K562 (cell line): ENCODE data around the gene CBFA2T3. TPM values are rescaled to one million over a fixed set of nuclear protein-coding genes. Genes with fewer than 3 reads are reported as not detected.

Experiments used
- ATAC-seq: fragments of 200-7000 bp; cut with Tn5 transposase; 3 replicates; pipeline ENCODE4 v1.9.1; 2020; ENCODE audit warnings: moderate library complexity
- BruUV-seq: library from RNA; stranded (reverse); fragments of 400-500 nt; replicated peaks from 2 replicates; lab custom pipeline; 2021; lab: Mats Ljungman, UMichigan
- CTCF ChIA-PET: fragments of 300-600 bp; formaldehyde crosslinking; extraction: SDS; loops from one replicate; lab custom pipeline; 2021; ENCODE audit warnings: low intra/inter-chr PET ratio; lab: Yijun Ruan, JAX
- POLR2A ChIA-PET: fragments of 300-600, 350-650 bp; sonication (Branson Sonifier 250); formaldehyde crosslinking; extraction: SDS; loops from one replicate; lab custom pipeline; 2021; ENCODE audit warnings: antibody characterized with exemption, inconsistent platforms; lab: Yijun Ruan, JAX
- DNase-seq, 4 experiments: peaks; one replicate each; pipeline versions ENCODE4 v3.0.0 to v3.0.0-alpha.2; 2011 to 2018; ENCODE audit warnings: low spot score in 3 of 4, mixed read lengths in 3 of 4; ENCODE audit errors: extremely low read depth in 1 of 4
- FAIRE-seq: peaks from 2 replicates; lab custom pipeline; 2011; peaks lifted over from hg19 to GRCh38; lab: Jason Lieb, UNC
- H2AFZ ChIP-seq: 2 replicates; pipeline ENCODE4 v1.6.0; 2011; ENCODE audit warnings: low read depth, low read length, control low read depth, inconsistent platforms
- H3K27ac ChIP-seq: fragments of 200-600 bp; 3 replicates; pipeline ENCODE4 v1.8.0; 2011; ENCODE audit warnings: low read depth, mild to moderate bottlenecking, control low read depth, inconsistent platforms, low read length, moderate library complexity, mixed read lengths; ENCODE audit errors: extremely low read depth
- H3K27me3 ChIP-seq, 2 experiments: fragments of 300-600 bp in 1 of 2; 2 replicates in 1 of 2; 3 replicates in 1 of 2; pipeline versions ENCODE4 v1.6.0 to v1.8.0; 2011; ENCODE audit warnings: inconsistent platforms in 2 of 2, low read length in 2 of 2, mild to moderate bottlenecking in 1 of 2, mixed read lengths in 1 of 2, moderate library complexity in 1 of 2; ENCODE audit not compliant: control insufficient read depth in 2 of 2, insufficient read depth in 2 of 2
- H3K36me3 ChIP-seq: fragments of 300-600 bp; 3 replicates; pipeline ENCODE4 v1.8.0; 2011; ENCODE audit warnings: mild to moderate bottlenecking, low read length, inconsistent platforms; ENCODE audit not compliant: control insufficient read depth, insufficient read depth
- H3K4me1 ChIP-seq, 2 experiments: fragments of 200-600 bp in 1 of 2; replicated peaks in 1 of 2; 2 replicates in 1 of 2; 3 replicates in 1 of 2; pipeline versions ENCODE4 v1.5.1 to v1.8.0; 2011; ENCODE audit warnings: inconsistent platforms in 2 of 2, low read length in 2 of 2, mild to moderate bottlenecking in 1 of 2, mixed read lengths in 1 of 2, moderate library complexity in 1 of 2; ENCODE audit not compliant: control insufficient read depth in 2 of 2, insufficient read depth in 2 of 2
- H3K4me2 ChIP-seq: 2 replicates; pipeline ENCODE4 v1.6.1; 2011; ENCODE audit warnings: low read length, control low read depth, inconsistent platforms, mixed read lengths; ENCODE audit not compliant: insufficient read depth
- H3K4me3 ChIP-seq: fragments of 200-600 bp; sonication (generic), shearing (Covaris generic); 2 replicates; pipeline ENCODE4 v1.5.1; 2016; ENCODE audit warnings: control low read depth, inconsistent platforms
- H3K79me2 ChIP-seq: fragments of 200-600 bp; 3 replicates; pipeline ENCODE4 v1.8.0; 2011; ENCODE audit warnings: low read length, inconsistent platforms; ENCODE audit not compliant: control insufficient read depth, insufficient read depth
- H3K9ac ChIP-seq, 2 experiments: 2 replicates each; pipeline versions ENCODE4 v1.6.0 to v1.6.1; 2011; ENCODE audit warnings: low read depth in 2 of 2, low read length in 2 of 2, control low read depth in 1 of 2, inconsistent platforms in 1 of 2, mild to moderate bottlenecking in 1 of 2, mixed read lengths in 1 of 2; ENCODE audit not compliant: insufficient read depth in 1 of 2
- H3K9me1 ChIP-seq: one replicate; pipeline ENCODE4 v1.6.0; 2011; ENCODE audit warnings: inconsistent platforms, mild to moderate bottlenecking, low read length, moderate library complexity; ENCODE audit not compliant: control insufficient read depth, insufficient read depth
- H3K9me3 ChIP-seq: replicated peaks from 2 replicates; pipeline ENCODE4 v1.5.1; 2011; ENCODE audit warnings: low read depth, low read length, inconsistent platforms; ENCODE audit not compliant: control insufficient read depth, insufficient read depth
- H4K20me1 ChIP-seq: replicated peaks from 2 replicates; pipeline ENCODE4 v1.6.1; 2011; ENCODE audit warnings: low read length, inconsistent platforms, mixed read lengths; ENCODE audit not compliant: control insufficient read depth, insufficient read depth
- E2F6 ChIP-seq, 2 experiments: IDR thresholded peaks; 2 replicates each; pipeline ENCODE4 v1.6.1; 2011; ENCODE audit warnings: borderline replicate concordance in 1 of 2, control low read depth in 1 of 2, low read depth in 1 of 2, low read length in 1 of 2, mild to moderate bottlenecking in 1 of 2, mixed read lengths in 1 of 2, moderate library complexity in 1 of 2; ENCODE audit not compliant: insufficient read depth in 1 of 2, insufficient read length in 1 of 2, poor library complexity in 1 of 2, severe bottlenecking in 1 of 2; ENCODE audit errors: extremely low read depth in 1 of 2
- ELF4 ChIP-seq: fragments of 450-650 bp; formaldehyde crosslinking; IDR thresholded peaks from 2 replicates; pipeline ENCODE4 v1.4.0; 2022; ENCODE audit warnings: missing genetic modification characterization
- FOXP4 ChIP-seq: sonication (generic); formaldehyde crosslinking; IDR thresholded peaks from 2 replicates; pipeline ENCODE4 v1.8.0; 2022; ENCODE audit warnings: mild to moderate bottlenecking, missing genetic modification reagents, borderline replicate concordance
- HCFC1 ChIP-seq: IDR thresholded peaks from 2 replicates; pipeline ENCODE4 v1.6.1; 2012; ENCODE audit warnings: low read depth, low read length, improper control_type of control experiment
- KDM5B ChIP-seq: fragments of 200-600 bp; sonication (generic); IDR thresholded peaks from 2 replicates; pipeline ENCODE4 v1.6.1; 2012; ENCODE audit warnings: low read depth, mild to moderate bottlenecking, moderate library complexity, low read length, control low read depth, inconsistent platforms; ENCODE audit not compliant: insufficient replicate concordance
- KLF6 ChIP-seq: fragments of 250-450 bp; sonication (Bioruptor Pico); IDR thresholded peaks from 2 replicates; pipeline ENCODE4 v1.4.0; 2020; ENCODE audit warnings: mild to moderate bottlenecking, moderate library complexity, borderline replicate concordance
- NFIC ChIP-seq: fragments of 450-650 bp; IDR thresholded peaks from 2 replicates; pipeline ENCODE4 v1.6.1; 2017; ENCODE audit warnings: mild to moderate bottlenecking, inconsistent platforms
- PCBP1 ChIP-seq: fragments of 200-400 bp; formaldehyde crosslinking; IDR thresholded peaks from 2 replicates; pipeline ENCODE4 v1.6.1; 2018; ENCODE audit warnings: mild to moderate bottlenecking, low read depth, low read length; ENCODE audit not compliant: poor library complexity, severe bottlenecking
- POLR2G ChIP-seq: fragments of 200-400 bp; formaldehyde crosslinking; IDR thresholded peaks from 2 replicates; pipeline ENCODE4 v1.6.1; 2017; ENCODE audit warnings: low read depth, mild to moderate bottlenecking, antibody characterized with exemption, low read length, moderate library complexity
- SAP30 ChIP-seq: fragments of 200-600 bp; sonication (generic); IDR thresholded peaks from 2 replicates; pipeline ENCODE4 v1.6.1; 2012; ENCODE audit warnings: borderline replicate concordance, low read depth, mild to moderate bottlenecking, moderate library complexity, low read length, control low read depth, inconsistent platforms; ENCODE audit not compliant: insufficient read depth, poor library complexity, severe bottlenecking
- TAF9B ChIP-seq: fragments of 450-650 bp; IDR thresholded peaks from 2 replicates; pipeline ENCODE4 v1.6.1; 2018; ENCODE audit warnings: mild to moderate bottlenecking; ENCODE audit not compliant: partially characterized antibody
- ZC3H4 ChIP-seq: sonication (generic); formaldehyde crosslinking; IDR thresholded peaks from 2 replicates; pipeline ENCODE4 v1.9.0; 2021; ENCODE audit warnings: missing genetic modification reagents, borderline replicate concordance
- ZNF239 ChIP-seq: fragments of 250-450 bp; sonication (Bioruptor Pico); IDR thresholded peaks from 2 replicates; pipeline ENCODE4 v1.4.0; 2020; ENCODE audit warnings: mild to moderate bottlenecking
- ZNF561 ChIP-seq: fragments of 450-650 bp; formaldehyde crosslinking; conservative IDR thresholded peaks from 2 replicates; pipeline ENCODE4 v1.4.0; 2020; ENCODE audit warnings: mild to moderate bottlenecking, moderate library complexity
- ZNF668 ChIP-seq: fragments of 250-450 bp; sonication (Bioruptor Pico); IDR thresholded peaks from 2 replicates; pipeline ENCODE4 v1.8.0; 2022; ENCODE audit warnings: mild to moderate bottlenecking, inconsistent platforms
- ZNF76 ChIP-seq: fragments of 250-450 bp; sonication (Bioruptor Pico); IDR thresholded peaks from 2 replicates; pipeline ENCODE4 v1.4.0; 2020; ENCODE audit warnings: mild to moderate bottlenecking, moderate library complexity, borderline replicate concordance
- ZNF766 ChIP-seq: fragments of 200-800 bp; sonication (Bioruptor generic); conservative IDR thresholded peaks from 2 replicates; pipeline ENCODE4 v1.6.1; 2016; ENCODE audit warnings: missing genetic modification characterization, missing compliant biosample characterization
- WGBS: fragments of 100-300 bp; shearing (Covaris generic); methylation state at CpG from one replicate; pipeline ENCODE4 v1.1.6; 2016; ENCODE audit warnings: low coverage, mixed read lengths; ENCODE audit not compliant: insufficient coverage; ENCODE audit errors: missing lambda C conversion rate; 5-methylcytosine and 5-hydroxymethylcytosine counted together
- in situ Hi-C: fragments of 300-500 bp; cut with MboI; formaldehyde crosslinking; loops from 4 replicates; pipeline ENCODE4 v1.15.0; 2018; ENCODE audit warnings: inconsistent platforms, mixed read lengths
- intact Hi-C: fragments of 100-400 bp; cut with micrococcal nuclease; formaldehyde crosslinking; loops from 2 replicates; pipeline ENCODE4 v1.14.2; 2022
- polyA plus RNA-seq, 8 experiments: library from polyadenylated mRNA; depleted of rRNA in 4 of 8; stranded (reverse) in 5 of 8; unstranded in 3 of 8; fragments of >200 nt; fragmentation: Nextera tagmentation in 2 of 8; fragmentation: Illumina TruSeq in 1 of 8; extraction: Ambion mirVana in 2 of 8; extraction: Trizol in 1 of 8; gene quantifications; 2 replicates each; pipeline versions ENCODE4 v1.2.1 to v1.2.3, GENCODE V29; 2011 to 2014; ENCODE audit warnings: inconsistent platforms in 1 of 8, missing spikeins in 1 of 8
- total RNA-seq, 7 experiments: library from RNA; depleted of rRNA in 6 of 7; stranded (reverse); fragments of >200 nt in 6 of 7; fragmentation: Illumina TruSeq in 2 of 7; extraction: Trizol in 2 of 7; gene quantifications; 2 replicates each; pipeline versions ENCODE4 v1.2.1 to v1.2.3, GENCODE V29; 2011 to 2021; ENCODE audit warnings: low replicate concordance in 1 of 7

CBFA2T3 gene
- total and polyA plus RNA-seq, 9 of the 15 experiments (the other 6 are each of a cell fraction or from before 2014, with no cell fraction given): 2.3 to 145 (median 6.7) TPM

DNA sequence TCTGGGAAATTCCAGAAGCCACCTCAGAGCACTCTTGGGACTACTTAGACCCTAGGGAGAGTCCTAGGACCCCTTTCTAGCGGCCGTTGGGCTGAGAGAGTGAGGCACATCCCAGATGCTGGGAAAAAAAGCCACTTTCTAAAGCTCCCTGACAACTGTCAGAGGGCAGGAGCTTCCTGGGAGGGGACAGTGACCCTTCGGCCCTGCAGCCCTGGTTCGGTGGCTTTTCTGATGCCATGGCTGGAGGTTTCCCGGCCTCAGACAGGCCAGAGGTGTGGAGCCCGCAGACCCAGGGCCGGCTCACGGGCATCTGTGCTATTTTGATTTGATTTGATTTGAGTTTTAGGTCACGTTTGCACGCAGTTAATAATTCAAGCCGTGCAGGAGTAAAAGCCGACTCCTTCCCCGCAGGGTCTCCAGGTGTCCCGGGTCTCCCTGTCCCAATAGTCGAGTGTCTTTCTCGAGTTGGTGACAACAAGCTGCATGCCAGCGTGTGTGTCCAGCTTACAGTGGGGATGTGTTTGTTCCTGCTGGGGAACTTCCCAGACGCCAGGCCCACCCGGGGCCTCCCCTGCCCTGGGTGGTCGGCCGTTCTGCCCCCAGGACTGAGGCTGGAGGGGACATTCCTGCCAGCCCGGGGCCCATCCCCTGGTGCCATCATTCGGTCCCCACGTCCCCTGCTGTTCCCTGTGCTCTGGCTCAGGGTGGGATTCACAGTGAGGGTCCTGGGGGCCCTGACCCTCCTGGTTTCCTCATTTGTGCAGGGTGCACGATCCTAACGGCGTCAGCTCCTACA lies 1.0 kb upstream of the CBFA2T3 start:
- Histone ChIP-seq H3K4me1 (peaks cover 51 to 90% of the 10 kb centered on the region in 2 experiments), H3K4me3 (peak overlapping the region; percentile 85), H3K79me2 (peaks cover 69% of the 10 kb centered on the region), H3K9me1 (peaks cover 3% of the 10 kb centered on the region), H3K36me3 (peaks cover 30% of the 10 kb centered on the region; the same call in 2 of the 3 replicates), H4K20me1 (peaks cover 8% of the 10 kb centered on the region; the same call in 1 of the 2 replicates), H2AFZ (0 out of 2 replicates have a peak overlapping the region, but pooled peaks have one; percentile 13), H3K9ac (peak overlapping the region; percentile 90 to 96), H3K9me3 (no peaks in the 10 kb centered on the region), H3K27me3 (no peaks in the 10 kb centered on the region), H3K4me2 (peak overlapping the region; percentile 90), H3K27ac (peak overlapping the region; percentile 98)
- POLR2A ChIA-PET: interaction anchor here (0.6 to 2.2 kb wide), 11 partner anchors 8 to 948 kb away, joined by 3 to 10 read pairs (median 5); partner anchors contain the start of gene ACSF3
- intact Hi-C loops (loop anchor here (1.0 to 10.0 kb wide), 3 partner anchors 14 to 187 kb away; partner anchors contain the start of gene APRT), in situ Hi-C loops (no loop called here)
- ATAC-seq (no peak), DNase-seq (no peak), FAIRE-seq (peak; percentile 23)
- CTCF ChIA-PET: no interaction called here
- BruUV-seq: TSS peak; percentile 68
- 6% methylated on average over 27 of the region's 27 CpGs for WGBS
- TF ChIP-seq E2F6 (IDR thresholded peaks at IDR 0.05; ENCODE audit: borderline replicate concordance in 1 of 2, extremely low read depth in 1 of 2, insufficient read depth in 1 of 2, insufficient read length in 1 of 2, low read depth in 1 of 2, low read length in 1 of 2, poor library complexity in 1 of 2, severe bottlenecking in 1 of 2) (no peak), ZNF668 (CRISPR knock-in tag) (no peak), PCBP1 (no peak), ZC3H4 (CRISPR knock-in tag) (peak; percentile 67; the same call in 1 of the 2 replicates), ZNF76 (no peak), KDM5B (peak; percentile 10), ELF4 (CRISPR knock-in tag) (no peak), FOXP4 (no peak), HCFC1 (no peak), NFIC (no peak), ZNF239 (CRISPR knock-in tag) (0 out of 2 replicates have a peak, but pooled peaks have one; percentile 4), KLF6 (CRISPR knock-in tag) (0 out of 2 replicates have a peak, but pooled peaks have one; percentile 6), TAF9B (no peak), SAP30 (peak; percentile 35), POLR2G (no peak), ZNF766 (CRISPR knock-in tag) (no peak), ZNF561 (0 out of 2 replicates have a peak, but pooled peaks have one; percentile 16)
